BE2C (cell line): Measurements from ENCODE around the gene GLMP.
A peak's percentile ranks its signal among the peaks of the same experiment; 100 is the strongest.

Source experiments
- DNase-seq: peaks from one replicate; pipeline ENCODE4 v3.0.0-alpha.2; 2020
- H3K27me3 ChIP-seq: fragments of 250-450 bp; sonication (Bioruptor Pico); 2 replicates; pipeline ENCODE4 v1.5.1; 2020; ENCODE audit warnings: mild to moderate bottlenecking
- H3K36me3 ChIP-seq: fragments of 250-450 bp; sonication (Bioruptor Pico); 2 replicates; pipeline ENCODE4 v1.5.1; 2020; ENCODE audit warnings: mild to moderate bottlenecking
- H3K4me1 ChIP-seq: fragments of 250-450 bp; sonication (Bioruptor Pico); 2 replicates; pipeline ENCODE4 v1.5.1; 2020
- H3K4me3 ChIP-seq: 2 replicates; pipeline ENCODE4 v1.5.1; 2011; ENCODE audit warnings: low read depth, low read length
- H3K9me3 ChIP-seq: fragments of 250-450 bp; sonication (Bioruptor Pico); 2 replicates; pipeline ENCODE4 v1.5.1; 2020
- TF ChIP-seq, protein P1 (sequence below): IDR thresholded peaks from 2 replicates; pipeline ENCODE4 v1.5.1; 2012; ENCODE audit warnings: mild to moderate bottlenecking, low read depth, low read length

Gene GLMP

DNA sequence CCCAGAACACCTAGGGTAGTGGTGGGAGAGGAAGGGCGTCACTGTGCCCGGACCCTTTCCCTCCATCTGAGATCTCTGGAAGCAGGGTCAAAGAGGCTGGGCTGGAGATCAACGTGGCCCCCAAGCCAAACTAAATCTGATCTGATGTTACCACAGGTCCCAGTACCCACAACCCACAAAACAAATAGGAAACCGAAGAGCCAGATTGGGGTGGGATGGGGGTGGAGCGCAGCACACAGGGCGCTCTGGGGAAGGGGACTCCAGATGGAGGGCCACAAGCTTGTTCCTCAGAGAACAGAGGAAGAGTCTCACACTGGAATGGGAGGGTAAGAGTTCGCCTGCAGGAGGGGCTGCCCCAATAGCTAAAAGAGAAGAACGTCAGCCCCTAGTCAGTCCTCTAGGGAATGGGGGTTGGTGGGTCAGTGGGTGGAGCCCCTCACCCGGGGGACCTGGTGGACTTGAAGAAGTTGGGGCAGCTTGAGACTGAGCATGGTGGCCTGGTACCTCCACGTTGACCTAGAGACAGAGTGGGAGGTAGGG lies 49.2 kb downstream of the GLMP start:
- H3K4me1 ChIP-seq: peaks cover 49% of the 10 kb centered on the region

DNA sequence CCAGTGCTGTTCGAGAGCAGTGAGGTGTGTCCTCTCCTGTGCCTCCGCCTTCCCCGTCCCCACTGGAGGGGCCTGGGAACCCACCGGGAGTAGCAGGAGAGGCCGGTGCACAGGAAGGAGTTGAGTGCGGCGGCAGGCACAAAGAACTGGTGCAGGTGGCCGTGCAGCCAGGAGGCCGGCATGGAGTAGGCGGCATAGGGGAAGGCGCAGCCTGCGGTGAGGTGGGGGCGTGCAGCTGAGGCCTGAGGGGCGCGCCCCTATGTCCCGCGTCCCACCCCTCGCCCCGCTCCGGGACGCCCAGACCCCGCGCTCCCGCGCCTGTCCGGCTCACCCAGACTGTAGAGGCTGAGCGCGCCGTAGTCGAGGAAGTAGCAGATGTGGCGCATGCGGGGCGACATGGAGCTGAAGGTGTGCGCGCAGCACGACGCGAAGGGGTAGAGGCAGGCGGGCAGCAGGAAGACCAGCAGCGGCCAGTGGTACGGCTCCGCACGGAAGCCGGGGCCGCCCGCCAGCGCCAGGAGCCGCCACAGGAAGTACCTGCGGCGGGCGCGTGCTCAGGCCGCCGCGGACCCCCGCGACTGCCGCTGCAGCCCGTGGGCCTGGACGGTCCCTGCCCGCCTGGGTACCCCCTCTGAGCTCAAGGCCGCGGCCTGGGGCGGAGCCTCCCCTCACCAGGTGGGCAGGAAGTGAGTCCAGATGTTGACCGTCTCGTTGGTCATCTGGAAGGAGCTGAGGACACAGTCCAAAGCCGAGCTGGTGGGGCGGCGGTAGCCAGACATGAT lies 49.8 kb downstream of the GLMP start:
- TF ChIP-seq, protein P1, sequence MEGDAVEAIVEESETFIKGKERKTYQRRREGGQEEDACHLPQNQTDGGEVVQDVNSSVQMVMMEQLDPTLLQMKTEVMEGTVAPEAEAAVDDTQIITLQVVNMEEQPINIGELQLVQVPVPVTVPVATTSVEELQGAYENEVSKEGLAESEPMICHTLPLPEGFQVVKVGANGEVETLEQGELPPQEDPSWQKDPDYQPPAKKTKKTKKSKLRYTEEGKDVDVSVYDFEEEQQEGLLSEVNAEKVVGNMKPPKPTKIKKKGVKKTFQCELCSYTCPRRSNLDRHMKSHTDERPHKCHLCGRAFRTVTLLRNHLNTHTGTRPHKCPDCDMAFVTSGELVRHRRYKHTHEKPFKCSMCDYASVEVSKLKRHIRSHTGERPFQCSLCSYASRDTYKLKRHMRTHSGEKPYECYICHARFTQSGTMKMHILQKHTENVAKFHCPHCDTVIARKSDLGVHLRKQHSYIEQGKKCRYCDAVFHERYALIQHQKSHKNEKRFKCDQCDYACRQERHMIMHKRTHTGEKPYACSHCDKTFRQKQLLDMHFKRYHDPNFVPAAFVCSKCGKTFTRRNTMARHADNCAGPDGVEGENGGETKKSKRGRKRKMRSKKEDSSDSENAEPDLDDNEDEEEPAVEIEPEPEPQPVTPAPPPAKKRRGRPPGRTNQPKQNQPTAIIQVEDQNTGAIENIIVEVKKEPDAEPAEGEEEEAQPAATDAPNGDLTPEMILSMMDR: no peak
- peaks cover 28% of the 10 kb centered on the region for H3K36me3 ChIP-seq
- peaks cover 42% of the 10 kb centered on the region for H3K4me1 ChIP-seq
- no peaks in the 10 kb centered on the region for H3K9me3 ChIP-seq
- no peaks in the 10 kb centered on the region for H3K27me3 ChIP-seq
- no peak for DNase-seq
- H3K4me3 ChIP-seq: no peak overlapping the region

More for the DNA sequence above, 49.2 kb downstream of the GLMP start:
- DNase-seq: no peak
- Histone ChIP-seq H3K4me3 (no peak overlapping the region), H3K9me3 (no peaks in the 10 kb centered on the region), H3K36me3 (peaks cover 34% of the 10 kb centered on the region), H3K27me3 (no peaks in the 10 kb centered on the region)
- TF ChIP-seq, protein P1: no peak

DNA sequence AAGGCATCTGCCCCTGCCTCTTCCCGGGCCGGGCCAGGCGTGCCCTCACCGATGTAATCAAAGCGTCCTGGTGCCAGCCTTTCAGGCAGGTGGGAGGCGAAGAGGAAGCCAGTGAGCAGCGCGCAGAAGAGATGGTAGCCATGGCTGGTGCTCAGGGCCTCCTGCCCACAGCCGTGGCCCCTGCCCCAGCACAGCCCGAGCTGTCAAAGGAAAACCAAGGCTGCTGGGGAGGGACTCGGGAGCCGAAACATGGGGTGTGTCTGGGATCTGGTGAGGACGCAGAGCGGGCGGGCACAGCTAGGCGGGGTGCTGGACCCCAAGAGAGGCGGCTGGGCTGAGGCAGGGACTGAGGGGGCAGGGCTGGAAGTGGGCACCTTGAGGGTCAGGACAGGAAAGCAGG lies 50.8 kb downstream of the GLMP start:
- DNase-seq: no peak
- peaks cover 33% of the 10 kb centered on the region for H3K4me1 ChIP-seq
- no peaks in the 10 kb centered on the region for H3K27me3 ChIP-seq
- H3K4me3 ChIP-seq: no peak overlapping the region
- TF ChIP-seq, protein P1: no peak
- H3K9me3 ChIP-seq: no peaks in the 10 kb centered on the region
- H3K36me3 ChIP-seq: peaks cover 22% of the 10 kb centered on the region

DNA sequence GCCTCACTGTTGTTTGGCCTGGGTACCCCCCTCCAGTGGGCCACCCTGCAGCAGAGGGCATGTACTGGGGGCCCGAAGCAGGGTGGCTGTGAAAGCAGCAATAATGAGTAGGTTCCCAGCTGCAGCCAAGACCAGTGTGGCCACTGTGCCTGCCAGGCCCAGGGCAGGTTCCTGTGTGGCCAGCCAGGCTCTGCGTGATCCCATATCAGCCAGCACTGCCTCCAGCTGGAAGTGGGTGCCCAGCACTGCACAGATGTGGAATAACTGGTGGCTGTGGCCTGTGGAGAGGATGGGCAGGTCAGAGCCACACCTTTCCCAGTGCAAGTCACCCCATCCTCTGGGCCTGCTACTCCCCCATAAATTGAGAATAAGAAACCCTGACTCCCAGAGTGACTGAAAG lies 51.4 kb downstream of the GLMP start:
- TF ChIP-seq, protein P1: 0 out of 2 replicates have a peak, but pooled peaks have one; percentile 2
- no peaks in the 10 kb centered on the region for H3K27me3 ChIP-seq
- no peak overlapping the region for H3K4me3 ChIP-seq
- H3K9me3 ChIP-seq: no peaks in the 10 kb centered on the region
- H3K36me3 ChIP-seq: peaks cover 20% of the 10 kb centered on the region
- H3K4me1 ChIP-seq: peaks cover 27% of the 10 kb centered on the region
- DNase-seq: peak; percentile 47

DNA sequence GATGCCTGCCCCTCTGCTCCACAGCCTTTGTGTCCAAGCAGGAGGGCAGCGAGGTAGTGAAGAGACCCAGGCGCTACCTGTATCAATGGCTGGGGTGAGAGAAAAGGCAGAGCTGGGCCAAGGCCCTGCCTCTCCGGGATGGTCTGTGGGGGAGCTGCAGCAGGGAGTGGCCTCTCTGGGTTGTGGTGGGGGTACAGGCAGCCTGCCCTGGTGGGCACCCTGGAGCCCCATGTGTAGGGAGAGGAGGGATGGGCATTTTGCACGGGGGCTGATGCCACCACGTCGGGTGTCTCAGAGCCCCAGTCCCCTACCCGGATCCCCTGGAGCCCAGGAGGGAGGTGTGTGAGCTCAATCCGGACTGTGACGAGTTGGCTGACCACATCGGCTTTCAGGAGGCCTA lies 52.7 kb downstream of the GLMP start:
- Histone ChIP-seq H3K36me3 (peaks cover 14% of the 10 kb centered on the region), H3K9me3 (no peaks in the 10 kb centered on the region), H3K4me1 (peaks cover 17% of the 10 kb centered on the region), H3K27me3 (no peaks in the 10 kb centered on the region), H3K4me3 (no peak overlapping the region)
- TF ChIP-seq, protein P1: no peak
- no peak for DNase-seq
